IMR-90 (cell line): ENCODE data around the gene TLR6. TPM values are rescaled to one million over a fixed set of nuclear protein-coding genes. Genes with fewer than 3 reads are reported as not detected.
A peak's percentile ranks its signal among the peaks of the same experiment; 100 is the strongest.

ENCODE experiments used
- ATAC-seq: fragments of 200-7000 bp; cut with Tn5 transposase; 2 replicates; pipeline ENCODE4 v1.9.1; 2020; ENCODE audit warnings: low read depth, mild to moderate bottlenecking, moderate library complexity
- BruUV-seq: library from RNA; stranded (reverse); fragments of 400-500 nt; replicated peaks from 2 replicates; lab custom pipeline; 2021; lab: Mats Ljungman, UMichigan
- CTCF ChIA-PET: fragments of 300-600 bp; formaldehyde crosslinking; extraction: SDS; loops from one replicate; lab custom pipeline; 2021; ENCODE audit warnings: antibody characterized with exemption; lab: Yijun Ruan, JAX
- POLR2A ChIA-PET: fragments of 300-600 bp; sonication (Branson Sonifier 250); formaldehyde crosslinking; loops from one replicate; lab custom pipeline; 2022; ENCODE audit warnings: antibody characterized with exemption; ENCODE audit not compliant: unreplicated experiment; lab: Charles Lee
- DNase-seq: peaks from one replicate; pipeline ENCODE4 v3.0.0; 2013
- H2AFZ ChIP-seq: replicated peaks from 2 replicates; pipeline ENCODE3; 2013; ENCODE audit warnings: low read length, mild to moderate bottlenecking; ENCODE audit not compliant: poor library complexity
- H2AK5ac ChIP-seq: 2 replicates; pipeline ENCODE4 v1.6.1; 2013; ENCODE audit warnings: low read depth, low read length, inconsistent platforms
- H2AK9ac ChIP-seq: replicated peaks from 2 replicates; pipeline ENCODE3; 2013; ENCODE audit warnings: mild to moderate bottlenecking, low read depth, low read length, moderate library complexity; ENCODE audit not compliant: poor library complexity
- H2BK120ac ChIP-seq: 2 replicates; pipeline ENCODE4 v1.6.1; 2013; ENCODE audit warnings: low read depth, low read length, inconsistent platforms
- H2BK15ac ChIP-seq: 3 replicates; pipeline ENCODE4 v1.6.1; 2013; ENCODE audit warnings: low read depth, low read length, inconsistent platforms
- H2BK20ac ChIP-seq: 2 replicates; pipeline ENCODE4 v1.6.1; 2013; ENCODE audit warnings: low read depth, mild to moderate bottlenecking, inconsistent platforms, low read length, moderate library complexity
- H2BK5ac ChIP-seq: 2 replicates; pipeline ENCODE4 v1.6.1; 2013; ENCODE audit warnings: mild to moderate bottlenecking, low read depth, low read length, inconsistent platforms; ENCODE audit not compliant: poor library complexity, severe bottlenecking
- H3K14ac ChIP-seq: replicated peaks from 2 replicates; pipeline ENCODE4 v1.6.1; 2013; ENCODE audit warnings: low read depth, low read length, inconsistent platforms
- H3K18ac ChIP-seq: 2 replicates; pipeline ENCODE4 v1.6.1; 2013; ENCODE audit warnings: low read depth, low read length, control low read depth
- H3K23ac ChIP-seq: 2 replicates; pipeline ENCODE4 v1.6.1; 2013; ENCODE audit warnings: low read depth, low read length, inconsistent platforms
- H3K27ac ChIP-seq: 2 replicates; pipeline ENCODE4 v1.5.1; 2013; ENCODE audit warnings: mild to moderate bottlenecking, control low read depth, low read length; ENCODE audit not compliant: insufficient read depth
- H3K27me3 ChIP-seq: 2 replicates; pipeline ENCODE4 v1.6.1; 2013; ENCODE audit warnings: low read length; ENCODE audit not compliant: control insufficient read depth, insufficient read depth
- H3K36me3 ChIP-seq: 2 replicates; pipeline ENCODE4 v1.6.1; 2013; ENCODE audit warnings: low read length, mixed read lengths; ENCODE audit not compliant: control insufficient read depth, insufficient read depth
- H3K4ac ChIP-seq: 2 replicates; pipeline ENCODE4 v1.6.1; 2013; ENCODE audit warnings: low read depth, low read length, inconsistent platforms
- H3K4me1 ChIP-seq: 2 replicates; pipeline ENCODE4 v1.6.1; 2013; ENCODE audit warnings: low read length, mixed read lengths; ENCODE audit not compliant: control insufficient read depth, insufficient read depth
- H3K4me2 ChIP-seq: 2 replicates; pipeline ENCODE4 v1.6.1; 2013; ENCODE audit warnings: low read depth, mild to moderate bottlenecking, control low read depth, low read length, moderate library complexity
- H3K4me3 ChIP-seq: 2 replicates; pipeline ENCODE4 v1.5.1; 2013; ENCODE audit warnings: low read depth, mild to moderate bottlenecking, control low read depth, low read length, moderate library complexity; ENCODE audit not compliant: insufficient read depth
- H3K56ac ChIP-seq: 2 replicates; pipeline ENCODE4 v1.6.1; 2013; ENCODE audit warnings: low read length, inconsistent platforms; ENCODE audit not compliant: insufficient read depth; ENCODE audit errors: extremely low read depth
- H3K79me1 ChIP-seq, 2 experiments: 2 replicates each; pipeline ENCODE4 v1.6.1; 2013; ENCODE audit warnings: low read length in 2 of 2, inconsistent platforms in 1 of 2, low read depth in 1 of 2
- H3K9ac ChIP-seq: 2 replicates; pipeline ENCODE4 v1.6.1; 2013; ENCODE audit warnings: low read depth, low read length, control low read depth
- H3K9me1 ChIP-seq: 2 replicates; pipeline ENCODE4 v1.6.1; 2013; ENCODE audit warnings: low read length, inconsistent platforms; ENCODE audit not compliant: insufficient read depth
- H3K9me3 ChIP-seq: 2 replicates; pipeline ENCODE4 v1.6.1; 2013; ENCODE audit warnings: low read length; ENCODE audit not compliant: control insufficient read depth, insufficient read depth
- H4K20me1 ChIP-seq: 2 replicates; pipeline ENCODE4 v1.6.1; 2013; ENCODE audit warnings: low read length, inconsistent platforms; ENCODE audit not compliant: insufficient read depth
- H4K5ac ChIP-seq: 2 replicates; pipeline ENCODE4 v1.6.1; 2013; ENCODE audit warnings: mild to moderate bottlenecking, low read depth, low read length, control low read depth
- H4K8ac ChIP-seq, 2 experiments: 2 replicates each; pipeline ENCODE4 v1.6.1; 2013; ENCODE audit warnings: low read depth in 2 of 2, low read length in 2 of 2, control low read depth in 1 of 2, inconsistent platforms in 1 of 2
- H4K91ac ChIP-seq: 2 replicates; pipeline ENCODE4 v1.6.1; 2013; ENCODE audit warnings: low read depth, low read length, inconsistent platforms; ENCODE audit not compliant: insufficient read depth
- MAZ ChIP-seq: IDR thresholded peaks from 2 replicates; pipeline ENCODE4 v1.6.1; 2012; ENCODE audit warnings: low read depth, mild to moderate bottlenecking, low read length, improper control_type of control experiment, moderate library complexity, borderline replicate concordance
- MXI1 ChIP-seq: IDR thresholded peaks from 2 replicates; pipeline ENCODE4 v1.6.1; 2012; ENCODE audit warnings: low read depth, mild to moderate bottlenecking, low read length, moderate library complexity, borderline replicate concordance
- POLR2A ChIP-seq: IDR thresholded peaks from 2 replicates; pipeline ENCODE4 v1.6.1; 2012; ENCODE audit warnings: mild to moderate bottlenecking, low read depth, low read length
- USF2 ChIP-seq: fragments of 150-350 bp; IDR thresholded peaks from 2 replicates; pipeline ENCODE4 v1.6.1; 2017; ENCODE audit warnings: mild to moderate bottlenecking, antibody characterized with exemption, low read length, low read depth
- WGBS, 2 experiments: methylation state at CpG; one replicate each; pipeline versions ENCODE4 v1.1.5 to v1.1.7; 2013; ENCODE audit warnings: missing lambda C conversion rate in 2 of 2; ENCODE audit not compliant: insufficient read length in 1 of 2; ENCODE audit errors: extremely low coverage in 2 of 2; 5-methylcytosine and 5-hydroxymethylcytosine counted together
- dilution Hi-C: fragments of 300-500 bp; cut with HindIII; formaldehyde crosslinking; loops from one replicate; pipeline ENCODE4 v1.14.3; 2018; ENCODE audit warnings: low sequenced_read_pairs; ENCODE audit not compliant: unreplicated experiment
- in situ Hi-C: fragments of 300-500 bp; cut with MboI; formaldehyde crosslinking; loops from 3 replicates; pipeline ENCODE4 v1.14.3; 2019; ENCODE audit warnings: low sequenced_read_pairs, inconsistent platforms, mixed read lengths
- intact Hi-C: fragments of 100-400 bp; cut with micrococcal nuclease; formaldehyde crosslinking; loops from 2 replicates; pipeline ENCODE4 v1.10.0; 2022
- polyA plus RNA-seq, 3 experiments: library from polyadenylated mRNA; depleted of rRNA; stranded (reverse); fragments of >200 nt; gene quantifications; 2 replicates each; pipeline ENCODE4 v1.2.3, GENCODE V29; 2012; ENCODE audit warnings: low replicate concordance in 1 of 3
- total RNA-seq: library from RNA; depleted of rRNA; stranded (reverse); fragments of >200 nt; gene quantifications from 2 replicates; pipeline ENCODE4 v1.2.3, GENCODE V29; 2012

TLR6 gene
- total and polyA plus RNA-seq, 2 of the 4 experiments (the other 2 are of a cell fraction) = 1.4 to 3.9 TPM

- Histone ChIP-seq H3K4me2 (peak within 1 kb of the TSS; percentile 99), H4K8ac (peak within 1 kb of the TSS; percentile 92 to 97), H3K9me3 (no peaks in the 10 kb centered on the region), H3K14ac (peak within 1 kb of the TSS; percentile 98), H2BK20ac (peak within 1 kb of the TSS; percentile 68), H4K5ac (peak within 1 kb of the TSS; percentile 100), H3K36me3 (peaks cover 14% of the 10 kb centered on the region), H3K9ac (peak within 1 kb of the TSS; percentile 99), H2BK15ac (peak within 1 kb of the TSS; percentile 90), H4K91ac (peak within 1 kb of the TSS; percentile 100), H2BK5ac (peak within 1 kb of the TSS; percentile 99), H3K18ac (peak within 1 kb of the TSS; percentile 100), H3K4me1 (peaks cover 20% of the 10 kb centered on the region), H3K27me3 (no peaks in the 10 kb centered on the region), H3K27ac (peak within 1 kb of the TSS; percentile 98), H2AFZ (peak within 1 kb of the TSS; percentile 88), H3K4ac (peak within 1 kb of the TSS; percentile 97), H3K9me1 (peaks cover 8% of the 10 kb centered on the region), H3K23ac (peak within 1 kb of the TSS; percentile 93), H4K20me1 (peaks cover 27% of the 10 kb centered on the region), H3K79me1 (peaks cover 15 to 42% of the 10 kb centered on the region in 2 experiments), H3K56ac (peak within 1 kb of the TSS; percentile 97), H2AK5ac (peak within 1 kb of the TSS; percentile 100), H2BK120ac (peak within 1 kb of the TSS; percentile 91), H3K4me3 (peak within 1 kb of the TSS; percentile 92), H2AK9ac (peak within 1 kb of the TSS; percentile 96)
- POLR2A ChIA-PET = interaction anchor here (0.6 kb wide), 1 partner anchor 68 kb away, joined by 3 read pairs; no protein-coding TSS in a partner anchor
- TF ChIP-seq USF2 (no peak), MAZ (peak; percentile 95), POLR2A (peak; percentile 81), MXI1 (peak; percentile 56)
- CTCF ChIA-PET = interaction anchor here (1.0 kb wide), 1 partner anchor 12 kb away, joined by 3 read pairs; no protein-coding TSS in a partner anchor
- BruUV-seq = no TSS peak
- intact Hi-C loops (no loop called here), dilution Hi-C loops (no loop called here), in situ Hi-C loops (no loop called here)
- DNase-seq = peak; percentile 80
- ATAC-seq = peak; percentile 94
- 0% methylated on average over 18 of the region's 66 CpGs; no CpG with 5 or more reads in 1 of the 2 experiments for WGBS, 2 experiments
Observed at GRCh38 chr4:38867478-38868058, 11.0 kb upstream of the TLR6 start, which contains the start of gene FAM114A1. FAM114A1 (plus strand) TSS chr4:38867806; CDS start chr4:38878079, 10,273 bp downstream.
